Measurements from ENCODE around the gene GPSM1.

- TF ChIP-seq CTCF (conservative IDR thresholded peaks at IDR 0.05) = no peak
- TF ChIP-seq ZFX (IDR thresholded peaks at IDR 0.05) = no peak
These were observed 70.3 kb downstream of the GPSM1 start for GRCh38 chr9:136397643-136398042.

Data from C4-2B (cell line).